ENCODE results near the gene NEDD4L.

NEDD4L gene

DNA sequence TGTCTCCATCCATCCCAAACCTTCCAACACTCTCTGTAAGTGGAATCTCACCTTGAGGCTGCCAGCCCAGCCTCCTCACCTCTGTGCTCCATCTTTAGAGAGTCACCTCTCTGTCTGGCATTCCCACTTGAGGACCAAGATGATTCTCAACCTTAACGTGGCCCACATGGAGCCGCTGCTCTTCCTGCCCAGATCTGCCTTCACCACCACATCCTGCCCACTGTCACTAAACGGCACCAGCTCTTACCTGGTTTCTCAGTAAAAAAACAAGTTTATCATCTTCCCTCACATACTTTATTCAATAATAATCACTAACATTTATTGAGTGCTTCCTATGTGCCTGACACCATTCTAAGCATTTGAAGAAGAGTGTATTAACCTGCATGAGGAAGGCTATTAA is 80.4 kb downstream of the NEDD4L start:
- DNase-seq: no peak

DNA sequence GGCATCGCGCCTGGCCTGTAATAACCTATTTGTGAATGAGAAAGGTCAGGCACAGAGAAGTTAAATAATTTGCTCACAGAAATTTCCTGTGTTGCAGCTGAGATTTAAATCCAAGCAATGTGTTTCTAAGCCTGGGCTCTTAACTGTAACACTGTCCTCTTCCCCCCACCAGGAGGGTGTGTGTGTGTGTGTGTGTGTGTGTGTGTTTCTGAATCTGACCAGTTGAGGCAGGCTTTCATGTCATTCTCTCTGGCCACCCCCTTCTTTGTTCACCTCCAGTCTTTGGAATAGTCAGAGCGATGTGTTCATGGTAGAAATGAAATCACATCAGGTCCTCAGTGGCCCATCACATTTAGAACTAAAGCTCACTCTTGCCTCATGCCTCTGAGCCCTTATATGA is 81.2 kb downstream of the NEDD4L start:
- DNase-seq: no peak

DNA sequence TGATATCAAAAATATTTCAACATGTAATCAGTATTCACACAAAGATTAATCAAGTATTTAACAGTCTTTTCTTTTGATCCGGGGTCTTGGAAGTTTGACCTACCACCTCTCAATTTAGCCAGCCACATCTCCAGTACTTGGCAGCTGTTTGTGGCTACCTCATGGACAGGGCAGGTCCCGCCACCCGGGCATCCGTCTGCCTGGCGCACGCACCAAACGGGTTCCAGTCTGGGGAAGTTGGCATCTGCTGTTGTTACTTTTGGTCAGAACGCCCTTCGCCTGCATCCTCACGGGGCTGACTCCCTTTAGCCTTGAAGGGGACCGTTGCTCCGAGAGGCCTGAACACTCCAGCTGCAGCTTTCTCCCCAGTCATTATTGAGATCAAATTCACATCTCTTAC is 81.7 kb downstream of the NEDD4L start:
- no peak for DNase-seq

DNA sequence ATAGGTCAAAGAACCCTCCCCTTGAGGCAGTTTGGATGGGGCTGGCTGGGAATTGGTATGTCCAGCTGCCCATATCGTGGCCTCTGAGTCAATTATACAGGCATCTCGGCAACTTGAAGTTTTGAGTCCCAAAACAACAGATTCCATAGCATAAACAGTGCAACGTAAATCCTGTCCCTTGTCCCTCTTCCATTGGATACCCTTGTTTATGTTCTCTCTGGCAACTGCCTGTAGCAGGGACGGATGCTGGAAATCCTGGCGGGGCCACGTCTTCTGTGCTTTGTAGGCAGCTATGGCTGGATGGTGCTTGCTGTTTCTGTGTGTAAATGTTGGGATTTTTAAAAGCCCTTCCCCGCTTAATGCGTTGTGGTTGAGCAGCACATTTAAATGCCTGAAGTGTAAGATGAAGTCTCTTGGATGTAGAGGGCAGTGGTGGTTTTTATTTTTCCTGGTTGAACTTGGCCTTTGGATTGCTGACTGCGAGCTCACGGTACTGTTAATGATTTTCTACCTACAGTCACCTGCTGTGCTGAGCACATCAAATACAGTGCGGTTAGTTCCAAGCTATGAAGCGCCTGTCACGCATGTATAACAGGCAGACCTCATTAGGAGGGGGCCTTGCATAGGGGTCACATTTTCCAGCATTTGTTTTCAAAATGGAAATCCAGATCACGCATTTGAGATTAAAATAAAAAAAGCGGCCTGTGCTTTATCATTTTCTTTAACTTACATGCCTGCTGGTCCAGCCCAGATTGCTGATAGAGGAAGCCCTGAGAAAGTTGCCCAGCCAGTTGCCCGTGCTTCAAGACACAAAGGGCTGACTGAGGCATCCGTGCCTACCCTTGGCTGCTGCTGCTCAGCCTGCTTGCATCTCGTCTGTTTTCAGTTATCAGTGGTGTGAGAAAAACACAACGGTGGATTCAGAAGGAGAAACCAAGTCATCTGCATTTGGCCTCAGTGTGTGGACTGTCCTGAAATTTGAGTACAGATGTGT is 84.7 kb downstream of the NEDD4L start:
- no peak for DNase-seq

DNA sequence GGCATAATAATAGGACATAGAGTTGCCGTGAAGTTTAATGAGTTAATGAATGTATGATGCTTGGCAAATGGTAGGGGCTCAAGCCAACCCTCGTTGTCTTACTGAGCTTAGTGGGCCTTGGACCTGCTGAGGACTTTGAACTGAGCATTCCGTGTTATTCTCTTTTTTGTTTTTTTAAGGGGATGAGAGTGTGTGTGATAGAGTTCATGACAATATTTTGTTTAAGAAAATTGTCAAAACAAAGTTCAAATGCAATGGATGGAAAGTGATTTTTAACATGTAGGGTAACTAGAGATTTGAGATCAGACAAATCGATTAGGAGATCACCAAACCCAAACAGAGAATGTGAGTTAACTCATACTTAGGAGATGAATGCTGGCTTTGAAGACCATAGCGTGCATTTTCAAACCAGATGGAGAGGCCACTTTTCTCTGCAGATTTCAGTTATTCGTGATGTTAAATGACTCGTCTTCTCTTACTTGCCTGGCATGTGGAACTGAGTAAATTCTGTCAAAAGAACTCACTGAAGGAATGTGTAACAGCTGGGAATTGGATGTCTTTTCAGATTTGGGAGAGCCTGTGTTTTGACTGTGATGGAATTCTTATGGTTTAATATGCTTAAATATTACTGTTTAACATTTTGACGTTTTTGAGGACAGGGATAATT is 88.7 kb downstream of the NEDD4L start:
- peak; percentile 23 for DNase-seq

DNA sequence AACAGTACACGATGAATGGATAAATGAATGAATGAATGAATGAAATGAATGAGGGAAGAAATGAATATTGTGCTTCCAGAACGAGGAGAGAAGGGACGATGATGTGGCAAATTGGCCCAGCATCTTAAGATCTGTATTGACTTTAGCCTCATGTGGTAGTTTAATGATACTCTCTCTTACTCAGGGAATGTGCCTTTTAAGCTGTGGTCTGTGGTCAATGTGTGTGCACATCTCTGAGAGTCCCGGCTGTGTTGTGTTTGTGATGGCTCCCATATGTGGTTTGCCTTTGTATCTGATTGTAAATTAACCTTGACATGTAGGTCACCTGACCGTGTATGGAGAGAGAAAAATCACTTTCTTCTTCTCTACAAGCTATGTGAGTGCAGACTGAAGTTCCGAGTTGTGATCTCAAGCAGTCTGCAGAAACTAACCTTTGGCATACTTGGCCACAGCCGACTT is 91.2 kb downstream of the NEDD4L start:
- peak; percentile 75 for DNase-seq

DNA sequence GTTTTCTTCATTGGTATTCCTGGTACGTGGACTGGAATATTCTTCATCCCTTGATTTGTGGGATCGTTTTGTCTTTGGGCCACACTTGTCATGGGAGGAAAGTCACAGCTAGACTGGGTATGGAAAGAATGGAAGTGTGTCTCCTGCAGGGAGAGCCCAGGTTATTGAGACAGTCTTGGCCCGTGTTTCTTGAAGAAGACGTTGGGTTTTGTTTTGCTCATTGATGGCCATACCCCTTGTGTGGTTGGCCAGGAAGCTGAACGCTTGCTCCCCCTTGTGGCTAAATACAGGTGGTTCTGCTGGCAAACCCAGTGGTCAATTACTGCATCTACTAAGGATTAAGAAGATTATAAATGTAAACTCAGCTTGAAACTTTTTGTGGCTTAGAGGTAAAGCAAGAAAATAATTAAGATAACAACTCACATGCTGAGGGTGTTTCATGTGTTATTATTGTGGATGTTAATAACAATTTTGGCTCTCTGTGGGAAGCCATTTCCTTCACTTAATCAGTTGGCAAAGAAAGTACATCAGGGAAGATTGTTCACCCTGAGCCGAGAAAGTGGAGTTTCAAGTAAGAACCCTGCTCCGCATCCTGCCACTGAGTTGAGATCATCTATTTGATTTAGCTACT is 91.8 kb downstream of the NEDD4L start:
- DNase-seq: peak; percentile 80

DNA sequence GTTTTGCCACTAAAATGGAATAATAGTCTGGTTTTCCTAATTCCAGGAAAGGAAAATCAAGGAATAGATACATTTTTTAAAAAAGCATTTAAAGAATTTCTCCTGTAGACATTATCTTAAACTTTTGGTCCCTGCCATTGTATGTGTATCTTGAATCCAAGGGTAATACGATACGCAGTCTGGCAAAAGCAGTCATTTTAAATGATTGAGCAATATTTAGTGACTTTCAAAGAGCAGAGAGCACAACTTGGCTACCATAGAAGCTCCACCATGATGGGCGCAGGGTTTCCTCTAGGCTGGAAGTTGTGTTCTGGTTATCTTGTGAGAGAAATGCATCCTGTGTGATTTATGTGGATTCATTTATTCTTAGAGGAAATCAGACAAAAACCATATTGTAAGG is 92.9 kb downstream of the NEDD4L start:
- DNase-seq: no peak

DNA sequence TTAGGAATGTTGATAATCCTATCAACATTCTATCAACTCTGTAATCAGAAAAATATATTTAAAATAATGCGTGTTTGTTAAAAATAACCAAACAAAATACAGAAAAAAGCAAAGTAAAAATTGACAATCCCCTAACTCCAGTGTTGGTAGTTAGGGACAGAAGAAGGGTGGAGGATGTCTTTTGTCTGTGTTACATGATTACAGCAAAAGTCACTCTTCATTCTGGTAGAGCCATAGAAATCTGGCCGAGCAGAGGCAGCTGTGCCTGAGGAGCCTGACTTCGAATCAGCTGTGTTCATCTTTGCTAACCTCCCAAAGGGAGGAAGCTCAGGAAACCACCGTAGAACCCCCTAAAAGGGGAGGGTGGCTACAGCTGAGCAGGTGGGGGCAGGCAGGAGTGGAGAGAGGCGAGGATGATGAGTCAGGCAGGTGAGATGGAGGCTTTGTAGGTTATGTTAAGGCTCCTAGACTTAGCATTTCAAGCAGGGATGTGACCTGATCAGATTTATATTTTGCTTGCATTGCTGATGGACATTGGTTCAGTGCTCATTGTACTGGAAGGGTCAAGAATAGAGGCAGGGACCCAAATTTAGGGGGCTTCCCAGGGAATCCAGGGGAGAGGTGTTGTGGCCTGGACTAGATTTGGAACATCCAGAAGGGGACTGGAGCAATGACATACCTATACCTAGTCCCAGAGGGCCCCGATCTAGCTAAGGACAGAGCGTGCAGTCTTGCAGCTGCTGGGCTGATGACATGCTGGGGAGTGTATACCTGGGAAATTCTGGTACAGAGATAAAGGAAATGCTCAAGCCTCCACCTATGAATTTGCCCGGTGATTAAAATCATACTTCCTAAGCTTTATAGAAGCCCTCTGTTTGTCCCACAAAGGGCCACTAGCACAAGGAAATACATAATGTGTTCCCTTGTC is 95.7 kb downstream of the NEDD4L start:
- no peak for DNase-seq

DNA sequence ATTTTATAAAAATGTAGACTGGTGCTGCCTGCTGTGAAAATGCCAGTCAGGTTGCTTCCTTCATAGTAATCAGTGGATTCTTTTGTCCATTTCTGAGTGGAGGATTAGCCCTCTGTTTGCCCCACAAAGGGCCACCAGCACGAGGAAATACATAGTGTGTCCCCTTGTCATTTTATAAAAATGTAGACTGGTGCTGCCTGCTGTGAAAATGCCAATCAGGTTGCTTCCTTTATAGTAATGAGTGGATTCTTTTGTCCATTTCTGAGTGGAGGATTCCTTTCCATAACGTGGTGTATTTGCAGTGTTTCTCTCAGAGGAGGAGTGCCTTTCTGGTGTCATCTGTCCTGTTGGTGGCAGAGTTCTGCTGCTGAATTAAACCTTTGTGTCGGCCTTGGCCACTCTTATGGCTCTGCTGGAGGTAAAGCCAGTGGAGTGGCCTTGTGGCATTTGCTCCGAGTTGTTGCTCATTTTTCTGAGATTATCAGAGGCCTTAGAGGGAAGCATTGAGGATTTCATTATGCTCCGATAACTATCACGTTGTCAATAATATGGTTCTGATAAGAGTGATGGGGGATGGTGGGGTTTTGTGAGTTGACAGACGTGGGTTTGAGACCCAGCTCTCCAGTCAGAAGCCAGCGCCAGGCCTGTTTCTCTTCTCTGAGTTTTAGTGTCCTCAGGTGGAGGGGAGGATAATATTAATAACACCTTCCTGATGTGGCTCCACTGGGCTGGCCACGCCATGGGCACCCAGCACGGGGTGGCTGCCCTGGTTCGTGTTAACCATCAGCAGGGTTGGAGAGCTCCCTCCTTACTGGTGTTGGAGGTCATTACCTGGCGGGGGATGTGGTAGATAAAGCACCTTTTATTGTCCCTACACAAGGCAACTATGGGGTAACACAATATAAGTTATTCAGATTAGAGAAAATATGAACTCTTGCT is 96.6 kb downstream of the NEDD4L start:
- no peak for DNase-seq

DNA sequence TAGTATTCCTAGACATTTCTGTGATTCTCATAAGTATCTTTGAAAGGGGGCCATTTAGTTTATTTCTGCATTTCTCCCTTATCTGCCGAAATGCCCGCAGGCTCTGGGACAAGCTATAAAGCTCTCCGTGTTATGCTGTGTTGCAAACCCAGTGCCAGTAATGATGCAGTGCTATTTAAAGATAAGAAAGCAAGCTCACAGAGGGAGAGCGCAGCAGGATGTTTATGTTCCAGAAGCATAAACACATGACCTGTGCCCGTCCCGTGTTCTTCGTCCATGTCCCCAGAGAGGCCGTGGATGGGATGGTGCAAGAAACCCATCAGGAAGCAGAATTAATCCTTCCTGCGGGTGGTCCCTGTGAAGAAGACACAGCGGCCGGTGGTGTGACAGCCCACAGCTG is 99.4 kb downstream of the NEDD4L start:
- DNase-seq: no peak

DNA sequence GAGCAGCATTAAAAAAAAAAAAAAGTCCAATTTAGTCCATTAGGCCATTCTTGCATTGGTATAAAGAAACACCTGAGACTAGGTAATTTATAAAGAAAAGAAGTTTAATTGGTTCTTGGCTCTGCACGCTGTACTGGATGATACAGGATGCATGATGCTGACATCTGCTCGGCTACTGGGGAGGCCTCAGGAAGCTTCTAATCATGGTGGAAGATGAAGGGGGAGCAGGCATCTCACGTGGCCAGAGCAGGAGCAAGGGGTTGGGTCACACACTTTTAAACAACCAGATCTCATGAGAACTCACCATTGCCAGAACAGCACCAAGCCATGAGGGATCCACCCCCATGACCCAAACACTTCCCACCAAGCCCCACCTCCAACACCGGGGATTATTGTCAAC is 100.1 kb downstream of the NEDD4L start:
- no peak for DNase-seq

DNA sequence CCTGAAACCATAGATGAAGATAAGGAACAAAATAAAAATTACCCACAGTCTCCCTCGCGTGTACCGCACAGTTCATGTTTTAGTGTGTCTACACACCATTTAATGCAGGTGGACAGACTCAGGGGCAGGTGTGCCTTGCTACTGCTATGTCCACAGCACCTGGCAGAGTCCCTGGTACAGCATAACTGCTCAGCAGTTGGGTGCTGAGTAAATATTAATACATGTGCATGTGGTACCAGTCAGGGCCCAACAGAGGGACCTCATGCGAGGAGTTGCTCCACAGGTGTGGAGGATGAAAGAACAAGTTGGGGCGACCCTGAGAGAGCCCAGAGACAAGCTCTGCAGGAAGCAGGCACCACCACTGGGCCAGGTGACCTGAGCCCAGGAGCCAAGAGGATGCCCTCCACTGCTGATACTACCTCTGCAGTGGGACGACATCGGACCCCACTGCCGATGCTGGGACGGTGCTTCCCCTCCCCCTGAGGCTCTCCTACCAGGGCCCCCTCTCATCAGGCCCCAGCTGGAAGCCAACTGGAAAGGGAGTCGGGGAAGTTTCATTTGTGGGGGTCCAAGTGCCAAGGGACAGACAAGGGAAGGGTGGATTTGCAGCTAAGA is 100.8 kb downstream of the NEDD4L start:
- DNase-seq: no peak

DNA sequence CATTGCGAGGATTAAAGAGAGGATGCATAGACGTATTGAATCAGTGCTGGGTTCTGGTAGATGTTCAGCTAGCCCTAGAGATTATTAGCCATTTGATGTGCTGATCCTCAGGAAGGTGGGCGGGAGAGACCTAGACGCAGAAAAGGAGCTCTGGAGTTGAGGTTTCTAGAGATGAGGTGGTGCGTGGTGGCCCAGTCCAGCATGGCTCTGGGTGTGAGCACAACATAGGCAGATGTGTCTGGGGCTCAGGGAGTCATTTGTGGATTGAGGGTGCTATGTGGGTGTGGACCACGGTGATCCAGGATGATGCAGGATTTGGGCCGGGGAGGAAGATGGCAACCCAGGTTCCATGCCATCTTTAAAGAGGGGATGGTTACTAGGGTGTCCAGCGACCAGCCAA is 102.1 kb downstream of the NEDD4L start:
- DNase-seq: no peak

DNA sequence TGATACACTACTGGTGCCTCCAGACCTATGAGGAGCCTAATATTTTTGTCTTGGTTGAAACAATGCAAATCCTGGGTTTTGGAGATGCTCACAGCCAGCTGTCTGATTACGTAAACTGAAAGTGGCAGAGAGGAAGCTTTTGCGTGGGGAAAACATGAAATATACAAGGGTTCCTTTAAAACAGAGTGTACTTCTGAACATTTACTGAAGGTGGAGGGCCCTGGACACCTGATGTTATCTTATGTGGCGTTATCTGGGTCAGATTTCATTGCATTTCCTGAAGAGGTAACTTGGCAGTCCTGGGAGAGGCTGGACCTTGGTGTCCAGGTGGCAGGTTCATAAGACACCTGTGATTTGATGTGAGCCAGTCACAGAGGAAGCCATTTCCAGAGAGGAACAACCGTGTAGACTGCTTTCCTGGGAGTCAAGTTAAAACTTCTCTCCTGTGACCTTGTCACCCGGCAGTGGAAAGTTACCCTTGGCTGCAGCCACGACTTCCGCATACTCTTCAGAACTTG is 105.0 kb downstream of the NEDD4L start:
- no peak for DNase-seq

DNA sequence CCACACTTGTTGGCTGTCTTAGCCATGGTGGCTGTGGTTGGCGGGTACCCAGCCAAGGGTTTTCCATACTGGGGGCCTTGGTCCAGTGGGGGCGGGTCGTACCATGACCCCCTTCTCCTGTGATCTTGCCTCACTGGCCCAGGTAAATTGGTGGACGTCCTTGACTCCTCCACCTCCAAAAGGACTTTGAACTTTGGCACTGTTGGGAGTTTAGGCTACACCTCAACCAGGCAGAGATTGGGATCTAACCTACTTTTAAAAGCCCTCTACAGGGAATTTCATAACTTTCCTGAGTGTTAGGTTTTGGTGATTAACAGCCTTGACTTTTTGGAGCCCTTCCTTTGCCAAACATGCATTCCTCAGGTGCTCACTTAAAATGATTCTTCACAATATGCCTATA is 106.7 kb downstream of the NEDD4L start:
- no peak for DNase-seq

DNA sequence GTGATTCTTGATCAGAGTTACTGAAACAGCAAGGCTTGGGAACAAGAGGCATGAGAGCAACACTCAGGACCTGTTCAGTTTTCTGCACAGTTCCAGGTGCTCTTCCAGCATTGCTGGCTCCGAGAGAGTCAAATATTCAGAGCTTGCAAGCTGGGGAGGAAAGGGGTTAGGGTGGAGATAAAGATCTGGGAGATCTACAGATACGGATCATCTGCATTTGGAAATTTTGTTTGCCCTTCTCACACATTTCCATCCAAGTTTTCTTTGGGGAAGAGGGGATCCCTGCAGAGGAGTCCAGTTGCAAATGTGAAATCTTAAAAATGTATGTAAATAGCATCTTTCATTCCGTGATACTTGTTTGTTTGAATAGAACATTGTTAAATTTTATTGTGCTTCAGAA is 108.2 kb downstream of the NEDD4L start:
- DNase-seq: no peak

DNA sequence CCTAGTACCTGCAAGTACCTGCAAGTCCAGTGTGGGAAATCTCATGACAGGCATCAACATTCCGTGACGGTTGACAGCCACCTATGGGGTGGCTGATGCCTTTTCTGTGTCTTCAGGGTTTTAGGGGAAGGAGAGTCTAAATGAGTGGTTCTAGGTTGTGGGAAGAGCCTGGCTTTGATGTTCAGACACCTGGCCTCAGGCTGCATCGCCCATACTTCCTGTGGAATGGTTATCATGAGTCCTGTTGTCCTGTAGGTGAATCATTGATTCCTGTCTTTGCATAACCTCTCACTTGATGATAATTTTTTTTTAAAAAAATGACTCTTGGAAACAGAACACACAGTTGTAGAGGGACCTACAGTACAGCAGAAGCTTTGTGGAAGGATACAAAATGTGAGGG is 108.9 kb downstream of the NEDD4L start:
- no peak for DNase-seq

DNA sequence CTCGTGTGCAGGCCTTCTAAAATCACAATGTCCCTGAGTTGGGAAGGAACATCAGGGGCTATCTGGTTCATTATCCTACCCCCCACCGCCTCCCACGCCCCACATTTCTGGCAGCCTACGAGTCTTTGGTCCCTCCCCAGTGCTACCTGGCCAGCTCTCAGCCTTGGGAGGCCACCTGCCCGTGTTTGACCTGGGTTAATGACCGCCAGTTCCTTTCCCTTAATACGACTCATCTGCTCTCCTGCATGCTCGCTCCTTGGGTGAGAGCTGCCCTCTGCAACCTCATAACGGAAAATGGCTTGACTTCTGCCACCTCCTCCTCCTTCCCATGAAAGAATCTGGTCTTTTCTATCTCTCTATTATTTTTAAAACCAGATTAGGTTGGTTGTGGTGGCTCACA is 112.5 kb downstream of the NEDD4L start:
- DNase-seq: no peak

DNA sequence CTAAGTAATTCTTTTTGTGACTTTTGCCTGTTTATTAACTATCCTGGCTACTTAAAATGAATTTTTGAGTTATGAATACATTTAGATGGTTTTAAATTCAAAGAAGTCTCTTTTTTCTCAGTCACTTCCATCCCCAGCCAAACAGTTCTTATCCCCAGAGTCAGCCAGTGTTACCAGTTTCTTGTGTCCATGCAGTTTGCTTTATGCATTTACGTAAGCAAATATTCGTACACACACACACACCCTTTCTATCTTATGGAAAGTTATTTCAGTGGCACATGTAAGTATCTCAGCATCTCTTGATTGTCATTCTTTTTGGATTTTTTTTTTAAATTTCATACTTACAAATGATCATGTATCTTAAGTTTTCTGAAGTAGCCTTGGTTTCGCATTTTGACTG is 113.2 kb downstream of the NEDD4L start:
- DNase-seq: no peak

DNA sequence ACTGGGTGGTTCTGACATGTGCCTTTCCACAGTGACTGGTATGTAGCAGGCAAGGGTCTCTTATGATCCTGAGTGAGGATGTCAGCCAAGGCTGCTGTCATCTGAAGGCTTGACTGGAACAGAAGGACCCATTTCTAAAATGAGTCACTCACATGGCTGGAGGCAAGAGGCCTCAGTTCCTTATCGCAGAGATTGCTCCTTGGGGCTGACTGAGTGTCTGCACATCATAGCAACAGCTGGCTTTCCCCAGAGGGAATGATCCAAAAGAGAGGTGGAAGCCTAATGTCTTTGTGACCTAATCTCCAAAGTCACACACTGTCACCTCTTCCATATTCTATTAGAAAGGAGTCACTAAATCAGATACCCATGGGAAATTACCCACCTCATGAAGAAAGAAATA is 114.0 kb downstream of the NEDD4L start:
- peak; percentile 26 for DNase-seq
